Stimulated activated CD4-positive, alpha-beta T cell treated with anti-CD3 and anti-CD28 coated beads, Interleukin-4, amount 100 ng/mL, for 48 hours (primary cell): ENCODE measurements around the gene CFAP53.
A peak's percentile ranks its signal among the peaks of the same experiment; 100 is the strongest.
"Not testable (repeated sequence)": the region's sequence is repeated elsewhere in the genome, so short reads cannot be mapped to it uniquely, and the experiment has no call there.

Source experiments
- DNase-seq, 2 donors: peaks; one replicate each; pipeline ENCODE4 v3.0.0-alpha.2; 2020; ENCODE audit warnings: low read depth in 2 of 2

The CFAP53 gene

DNA sequence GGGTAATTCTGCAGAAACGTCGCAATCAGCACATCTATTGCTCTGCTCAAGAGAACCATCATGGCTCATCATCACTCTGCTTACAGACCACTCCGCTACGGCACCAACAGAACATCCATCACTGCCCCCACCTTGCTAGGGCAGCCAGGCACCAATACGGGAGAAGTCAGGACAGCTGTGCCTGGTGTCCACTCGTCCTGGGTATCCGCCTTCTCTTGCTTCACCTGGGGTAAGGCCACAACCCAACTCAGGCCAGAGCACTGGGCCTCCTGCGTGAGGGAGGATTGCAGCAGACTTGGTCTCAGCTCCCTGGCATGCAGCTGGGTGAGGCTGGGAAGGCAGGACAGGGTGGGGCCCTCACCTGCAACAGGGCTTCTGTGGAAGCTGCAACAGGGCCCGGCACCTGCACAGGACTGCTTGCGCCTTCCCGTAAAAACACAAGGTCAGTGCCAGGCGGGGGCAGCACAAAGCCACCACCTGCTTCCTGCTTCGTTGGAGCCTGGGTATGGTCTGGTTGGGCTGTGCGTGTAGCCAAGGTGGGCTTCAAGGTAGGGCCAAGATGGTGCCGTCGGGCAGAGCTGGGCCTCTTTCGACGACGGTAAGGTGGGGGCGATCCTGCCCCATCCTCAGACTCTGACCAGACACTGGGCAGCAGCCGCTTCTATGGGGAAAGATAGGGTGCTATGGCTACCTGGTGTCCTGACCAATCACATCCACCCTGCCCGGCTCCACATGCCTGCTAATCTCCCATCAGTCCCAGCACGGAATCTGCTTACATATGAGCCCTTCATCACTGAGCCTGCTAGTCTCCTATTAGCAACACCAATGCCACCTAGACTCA lies 7.1 kb upstream of the CFAP53 start:
- DNase-seq: no peak

DNA sequence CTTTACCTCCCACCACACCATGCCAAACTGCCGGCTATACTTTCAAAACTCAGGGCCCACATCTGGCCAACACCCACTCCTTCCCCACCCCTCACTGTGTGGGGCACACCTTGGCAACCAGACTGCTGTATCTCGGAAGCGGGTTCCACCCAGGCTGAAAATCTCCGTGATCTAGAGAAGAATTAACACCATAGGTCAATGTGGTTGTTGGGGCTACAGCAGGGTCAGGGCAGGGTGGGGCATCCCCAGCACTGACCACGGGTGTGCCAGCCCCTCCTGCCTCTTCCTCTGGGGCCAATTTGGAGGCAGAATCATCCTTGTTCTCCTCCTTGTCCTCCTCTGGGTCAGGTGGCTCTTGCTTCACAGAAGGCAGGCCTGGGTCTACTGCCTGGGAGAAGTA lies 6.3 kb upstream of the CFAP53 start:
- DNase-seq: no peak

DNA sequence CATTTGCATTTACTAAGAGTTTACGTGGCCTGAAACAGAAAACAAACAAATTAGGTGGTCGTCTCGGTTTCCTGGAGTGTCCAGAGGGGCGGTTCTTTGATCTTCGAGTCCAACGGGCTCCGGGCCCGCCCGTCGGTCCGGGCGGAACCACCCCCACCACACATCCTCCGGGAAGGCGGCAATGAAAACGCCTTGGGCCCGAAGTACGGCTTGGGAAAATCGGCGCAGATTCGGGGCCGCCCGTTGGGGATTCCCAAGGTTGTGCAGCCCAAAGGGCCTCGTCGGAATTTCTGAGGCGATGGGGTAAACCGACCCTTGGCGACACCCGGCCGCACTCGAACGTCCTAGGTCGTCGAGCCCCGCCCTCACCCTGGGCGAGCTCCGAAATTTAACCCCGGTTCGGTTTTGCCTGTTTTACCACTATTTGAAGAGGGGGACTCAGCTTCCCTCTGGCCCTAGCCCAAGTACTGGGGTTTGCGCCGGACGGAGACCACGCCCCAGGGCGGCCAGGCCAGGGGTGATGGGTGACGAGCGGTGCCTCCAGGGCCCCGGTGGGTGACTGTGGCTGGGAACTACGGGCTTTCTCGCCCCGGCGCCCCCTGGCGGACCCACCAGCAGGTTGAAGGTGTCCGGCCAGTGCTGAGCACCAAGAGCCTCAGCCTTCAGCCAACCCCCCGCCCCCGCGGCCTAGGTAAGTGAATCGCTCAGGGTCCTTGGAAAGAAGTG lies 1.9 kb upstream of the CFAP53 start:
- peak; percentile 79 to 80 for DNase-seq

DNA sequence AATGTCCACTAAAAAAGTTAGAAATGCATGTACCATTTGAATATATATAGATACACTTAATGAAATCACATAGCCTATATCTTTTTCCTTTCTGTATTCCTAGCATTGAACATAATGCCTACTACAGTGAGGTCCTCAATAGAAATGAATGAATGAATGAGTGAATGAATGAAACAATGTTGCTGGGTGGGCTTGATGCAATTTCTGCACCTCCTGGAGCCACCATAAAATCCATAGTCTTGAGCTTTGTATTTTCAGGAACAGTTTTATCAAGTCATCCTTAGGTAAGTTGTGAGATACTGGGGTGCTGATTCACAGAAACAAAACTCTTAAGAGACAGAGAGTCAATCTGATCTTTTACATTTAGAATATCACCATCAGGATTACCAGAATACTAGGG lies 3.3 kb downstream of the CFAP53 start:
- DNase-seq: no peak

DNA sequence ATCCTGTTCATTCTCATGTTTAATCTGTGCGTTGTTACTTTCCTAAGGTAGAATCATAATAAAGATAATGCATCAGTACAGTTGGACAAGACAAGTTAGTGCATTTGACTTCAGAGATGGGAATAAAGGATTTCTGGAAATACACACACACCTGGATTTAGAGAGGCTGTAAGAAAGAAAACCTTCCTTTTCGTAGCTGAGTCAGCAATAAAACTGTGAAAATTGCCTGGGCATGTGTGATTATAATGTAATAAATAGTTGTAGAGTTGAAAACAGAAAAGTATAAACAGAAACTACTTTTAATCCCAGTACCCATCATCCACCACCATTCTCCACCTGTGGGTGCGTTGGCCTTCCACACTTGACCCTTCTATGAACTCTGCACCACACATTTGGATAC lies 15.4 kb downstream of the CFAP53 start:
- DNase-seq: no peak

DNA sequence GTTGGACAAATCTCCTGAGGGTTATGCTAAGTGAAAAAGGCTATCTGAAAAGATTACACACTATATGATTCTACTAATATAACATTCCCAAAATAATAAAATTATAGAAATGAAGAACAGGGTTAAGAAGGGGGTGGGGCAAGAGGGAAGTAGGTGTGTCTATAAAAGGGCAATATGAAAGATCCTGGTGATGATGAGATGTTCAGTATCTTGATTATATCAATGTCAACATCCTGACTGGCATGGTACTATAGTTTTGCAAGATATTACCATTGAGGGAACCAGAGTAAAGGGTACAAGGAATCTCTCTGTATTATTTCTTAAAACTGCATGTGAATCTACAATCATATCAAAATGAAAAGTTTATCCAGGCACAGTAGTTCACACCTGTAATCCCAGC lies 16.7 kb downstream of the CFAP53 start:
- DNase-seq: no peak

DNA sequence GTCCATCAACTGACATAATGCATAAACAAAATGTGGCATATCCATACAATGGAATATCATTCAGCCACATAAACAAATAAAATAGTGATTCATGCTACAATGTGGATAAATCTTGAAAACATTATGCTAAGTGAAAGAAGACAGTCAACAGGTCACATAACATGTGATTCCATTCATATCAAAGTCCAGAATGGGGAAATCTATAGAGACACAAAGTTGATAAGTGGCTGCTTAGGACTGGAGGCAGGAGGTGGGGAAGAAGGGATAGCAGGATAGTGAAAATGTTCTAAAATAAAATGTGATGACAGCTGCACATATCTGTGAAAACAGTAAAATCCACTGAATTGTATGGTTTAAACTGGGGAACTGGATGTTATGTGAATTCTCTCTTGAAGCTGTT lies 18.7 kb downstream of the CFAP53 start:
- DNase-seq: no peak

DNA sequence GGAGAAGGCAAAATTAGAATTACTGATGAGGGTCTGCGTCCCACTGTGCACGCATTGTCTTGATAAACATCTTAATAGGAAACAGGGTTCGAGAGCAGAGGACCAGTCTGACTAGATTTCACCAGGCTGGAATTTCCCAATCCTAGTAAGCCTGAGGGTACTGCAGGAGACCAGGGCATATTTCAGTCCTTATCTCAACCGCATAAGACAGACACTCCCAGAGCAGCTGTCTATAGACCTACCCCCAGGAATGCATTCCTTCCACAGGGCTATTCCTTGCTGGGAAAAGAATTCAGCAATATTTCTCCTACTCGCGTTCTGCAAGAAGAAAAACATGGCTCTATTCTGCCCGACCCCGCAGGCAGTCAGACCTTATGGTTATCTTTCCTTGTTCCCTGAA lies 24.5 kb downstream of the CFAP53 start:
- DNase-seq: not testable (repeated sequence)

DNA sequence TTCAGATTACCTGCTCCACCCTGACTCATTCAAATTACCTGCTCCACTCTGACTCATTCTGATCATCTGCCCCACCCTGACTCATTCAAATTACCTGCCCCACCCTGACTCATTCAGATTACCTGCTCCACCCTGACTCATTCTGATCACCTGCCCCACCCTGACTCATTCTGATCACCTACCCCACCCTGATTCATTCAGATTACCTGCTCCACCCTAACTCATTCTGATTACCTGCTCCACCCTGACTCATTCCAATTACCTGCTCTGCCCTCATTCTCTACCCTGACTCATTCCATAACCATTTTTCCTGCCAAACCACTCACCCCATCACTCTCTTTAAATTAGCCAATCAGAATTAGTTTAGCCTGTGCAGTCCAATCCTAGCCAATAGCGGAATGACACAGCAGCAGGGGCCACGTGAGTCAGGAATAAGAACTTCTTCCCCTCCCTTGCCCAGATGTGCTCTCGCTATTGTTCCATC lies 26.2 kb downstream of the CFAP53 start:
- DNase-seq: no peak

DNA sequence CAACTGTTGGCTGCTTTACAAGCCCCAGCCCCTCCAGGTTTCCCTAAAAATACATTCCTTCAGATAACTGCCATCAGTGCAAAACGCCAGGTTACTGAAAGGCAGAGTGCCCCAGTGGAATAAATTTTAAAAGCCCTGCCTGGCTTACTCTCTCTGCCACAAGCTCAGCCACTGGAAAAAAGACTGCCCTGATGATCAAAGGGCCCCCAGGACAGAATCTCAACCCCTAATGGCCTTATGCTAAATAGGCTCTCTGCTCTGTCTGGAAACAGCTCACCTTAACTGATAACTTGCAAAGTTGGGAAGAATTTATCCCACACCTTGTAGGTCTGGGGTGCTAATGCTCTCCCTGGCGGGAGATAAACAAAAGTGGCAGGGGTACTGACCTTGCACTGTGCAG lies 33.9 kb downstream of the CFAP53 start:
- no peak for DNase-seq

DNA sequence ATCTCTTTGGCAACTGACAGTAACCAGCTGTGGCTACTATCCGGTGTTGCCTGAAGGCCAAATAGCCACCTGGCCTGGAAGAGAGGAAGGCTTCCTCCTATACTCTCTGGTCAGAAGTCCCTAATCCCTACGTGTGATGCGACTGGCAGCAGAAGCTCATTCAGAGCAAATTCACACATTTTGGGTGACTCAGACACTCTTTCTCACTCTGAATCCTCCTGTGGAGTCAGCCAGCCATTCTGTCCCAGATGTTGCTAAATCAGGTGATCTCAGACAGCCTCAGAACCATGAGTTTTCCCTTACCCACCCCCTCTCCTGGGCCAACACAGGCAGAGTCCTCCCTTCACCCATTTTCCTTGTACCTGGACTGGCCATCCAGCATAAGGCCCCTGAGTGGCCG lies 34.7 kb downstream of the CFAP53 start:
- DNase-seq: no peak

DNA sequence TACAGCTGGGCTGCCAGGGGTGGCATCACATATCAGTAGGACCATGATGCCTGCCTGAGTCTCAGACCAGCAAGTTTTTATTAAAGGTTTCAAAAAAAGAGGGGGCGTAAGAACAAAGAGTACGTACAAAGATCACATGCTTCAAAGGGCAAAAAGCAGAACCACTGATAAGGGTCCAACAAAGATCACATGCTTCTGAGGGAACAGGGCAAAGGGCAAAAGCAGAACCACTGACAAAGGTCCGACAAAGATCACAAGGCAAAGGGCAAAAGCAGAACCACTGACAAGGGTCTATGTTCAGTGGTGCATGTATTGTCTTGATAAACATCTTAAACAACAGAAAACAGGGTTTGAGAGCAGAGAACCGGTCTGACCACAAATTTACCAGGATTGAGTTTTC lies 46.0 kb downstream of the CFAP53 start:
- not testable (repeated sequence) for DNase-seq

DNA sequence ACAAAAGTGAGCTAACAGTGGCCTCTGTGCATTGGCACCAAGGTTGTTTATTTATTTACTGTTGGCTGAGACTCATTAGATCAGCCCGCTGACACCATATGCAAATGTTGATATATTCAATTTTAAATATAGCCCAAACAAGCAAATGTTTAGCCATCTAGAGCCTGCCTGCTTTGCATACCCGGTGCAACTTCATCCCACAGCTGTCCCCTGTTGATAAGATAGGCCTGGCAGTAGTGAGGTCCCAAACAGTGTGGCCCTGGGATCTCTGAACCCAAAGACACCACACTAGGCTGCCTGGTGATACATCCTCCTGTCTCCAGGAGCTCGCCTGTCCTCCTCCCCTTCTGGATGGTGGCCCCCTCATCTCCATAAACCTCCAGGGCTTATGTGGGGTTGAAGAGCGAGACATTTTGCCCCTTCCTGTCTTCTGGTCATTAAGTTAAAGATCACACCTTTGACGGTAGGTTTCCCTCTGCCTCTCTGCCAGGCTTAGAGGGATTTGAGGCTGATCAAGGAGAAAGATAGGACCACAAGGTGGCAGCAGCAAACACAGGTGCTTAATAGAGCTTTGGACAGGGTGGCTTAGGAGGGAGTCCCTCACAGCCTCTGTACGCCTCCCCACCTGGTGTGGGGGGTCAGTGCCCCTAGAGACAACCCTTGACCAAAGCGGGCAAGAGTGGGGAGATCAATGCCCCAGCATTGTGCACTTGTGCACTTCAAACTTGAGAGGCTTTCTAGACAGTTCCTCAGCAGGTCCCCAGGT lies 47.7 kb downstream of the CFAP53 start:
- peak in 1 of 2 donors; percentile 14 for DNase-seq

DNA sequence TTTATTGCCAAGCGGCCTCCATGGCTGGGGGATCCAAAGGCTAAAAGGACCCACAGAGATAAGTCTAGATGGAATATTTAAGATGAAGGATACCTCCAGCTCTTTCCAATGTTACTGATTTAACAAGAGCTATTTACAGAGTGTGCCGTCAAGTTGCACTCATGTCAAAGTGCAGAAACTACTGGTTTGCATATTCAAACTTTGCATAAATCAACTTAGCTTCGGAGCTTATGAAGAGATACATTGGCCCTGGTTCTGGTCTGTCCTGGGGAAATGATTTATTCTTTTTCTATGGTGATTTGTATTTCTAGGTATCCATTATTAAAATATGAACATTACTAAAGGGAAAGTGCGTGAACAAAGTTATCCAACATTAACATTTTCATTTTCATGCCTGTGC lies 57.0 kb downstream of the CFAP53 start:
- no peak for DNase-seq

DNA sequence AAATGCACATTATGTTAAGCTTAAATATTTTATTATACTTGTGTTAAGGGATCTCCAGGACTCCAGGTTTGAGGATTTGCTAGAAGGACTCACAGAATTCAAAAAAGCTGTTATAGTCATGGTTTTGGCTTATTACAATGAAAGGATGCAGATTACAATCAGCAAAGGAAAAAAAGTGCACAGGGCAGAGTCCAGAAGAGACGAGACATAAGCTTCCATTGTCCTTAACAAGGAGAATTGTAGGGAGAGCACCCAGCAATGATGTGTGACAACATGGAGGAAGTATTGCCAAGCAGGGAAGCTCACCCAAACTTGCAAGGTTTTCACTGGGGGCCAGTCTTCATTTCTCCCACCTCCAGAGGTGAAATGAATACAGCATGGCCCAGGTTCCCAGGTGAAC lies 58.6 kb downstream of the CFAP53 start:
- no peak for DNase-seq

DNA sequence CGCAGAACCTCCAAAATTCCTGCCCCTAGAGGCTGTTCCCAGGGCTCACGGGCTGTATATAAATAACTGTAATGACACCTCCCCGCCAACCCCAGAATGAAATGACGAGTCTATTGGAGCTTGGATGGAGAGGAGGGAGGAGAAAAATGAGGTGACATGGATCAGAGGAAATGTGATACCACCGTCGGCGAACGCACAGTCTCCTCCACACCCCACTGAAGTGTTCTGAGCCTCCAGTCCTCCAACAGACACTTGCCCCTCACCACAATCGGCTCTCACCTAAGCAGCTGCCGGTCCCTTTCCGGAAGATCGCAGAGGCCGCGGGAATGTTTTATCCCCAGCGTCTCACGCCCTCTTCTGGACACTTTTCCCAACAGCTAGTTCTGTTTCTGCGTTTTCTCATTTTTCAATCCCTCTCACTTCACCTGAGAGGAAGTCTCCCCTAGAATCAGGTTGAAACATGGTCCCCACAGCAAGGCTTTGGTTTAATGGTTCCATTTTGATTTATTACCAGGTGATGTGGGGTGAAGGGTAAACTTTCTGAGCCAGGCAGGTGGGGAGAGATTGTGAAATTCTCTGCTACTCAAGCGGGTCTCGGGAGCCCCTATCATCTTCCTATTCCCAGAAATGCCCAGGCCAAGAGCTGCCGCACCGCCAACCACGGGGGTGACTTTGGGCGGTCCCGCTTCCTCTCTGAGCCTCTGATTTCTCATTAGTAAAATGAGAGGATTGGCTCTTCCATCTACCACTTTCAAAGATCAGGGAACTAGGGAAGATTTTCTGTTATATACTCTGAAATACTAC lies 62.3 kb downstream of the CFAP53 start:
- peak in 1 of 2 donors; percentile 11 for DNase-seq

DNA sequence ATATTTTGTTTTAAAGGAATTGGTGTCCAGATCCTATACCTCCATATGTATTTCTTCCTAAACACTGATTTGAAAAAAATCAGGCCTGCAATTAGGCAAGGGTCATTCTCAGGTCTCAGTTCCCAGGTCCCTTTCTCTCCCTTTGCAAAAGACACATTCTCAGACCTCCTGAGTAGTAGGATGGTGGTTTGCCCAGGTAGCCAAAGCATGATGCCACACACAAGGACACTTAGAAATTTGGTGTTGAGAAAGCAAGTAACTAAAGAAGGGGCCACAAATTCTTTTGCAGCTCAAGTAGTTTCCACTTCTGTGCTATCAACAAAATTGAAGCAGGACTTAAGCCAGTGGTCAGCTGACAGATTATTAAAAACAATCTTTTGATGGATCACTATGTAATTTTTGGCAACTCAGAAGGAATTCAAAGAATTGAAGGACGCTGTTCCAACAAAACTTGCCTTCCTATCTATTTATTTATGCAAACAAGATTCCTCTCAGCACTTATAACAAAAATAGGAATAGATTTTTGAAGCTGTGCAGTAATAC lies 64.7 kb downstream of the CFAP53 start:
- no peak for DNase-seq

DNA sequence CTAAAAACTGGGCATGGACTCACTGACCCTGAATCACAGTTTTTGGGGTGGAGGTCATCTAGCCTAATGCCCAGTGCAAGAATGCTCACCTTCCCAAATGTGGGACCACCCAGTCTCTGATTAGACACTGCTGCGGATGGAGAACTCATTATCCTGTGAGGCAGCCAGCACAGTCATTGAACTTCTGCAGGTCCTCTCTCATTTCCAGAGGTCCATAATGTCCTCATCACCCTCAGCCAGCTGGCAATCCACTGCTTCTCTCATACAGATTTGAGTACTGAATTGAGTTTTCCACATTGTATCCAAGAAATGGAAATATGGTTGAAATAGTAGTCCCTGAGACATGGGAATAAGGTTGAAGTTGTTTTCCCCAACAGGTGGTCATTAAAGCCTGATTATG lies 66.4 kb downstream of the CFAP53 start:
- DNase-seq: no peak

DNA sequence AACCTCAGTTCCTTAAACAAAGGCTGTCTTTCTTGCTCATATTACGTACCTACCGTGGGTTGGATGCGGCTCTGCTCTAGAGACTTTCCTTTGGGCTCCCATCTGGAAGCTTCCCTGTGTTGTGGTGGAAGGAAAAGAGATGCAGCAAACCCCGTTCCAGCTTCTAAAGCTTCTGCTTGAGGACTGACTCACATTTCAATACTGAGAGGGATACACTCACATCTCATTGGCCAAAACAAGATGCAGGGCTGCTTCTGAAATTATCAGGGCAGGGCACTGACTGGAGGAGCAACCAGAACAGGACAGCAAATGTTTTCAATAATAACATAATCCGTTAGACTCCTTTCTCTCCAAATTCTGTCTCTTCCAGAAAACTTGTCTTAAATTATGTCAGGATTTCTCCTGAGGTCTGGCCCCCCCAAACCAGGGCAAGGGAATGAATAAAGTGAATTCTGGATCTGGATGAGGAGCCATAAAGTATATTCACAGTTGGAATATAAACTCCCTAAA lies 66.9 kb downstream of the CFAP53 start:
- no peak for DNase-seq

DNA sequence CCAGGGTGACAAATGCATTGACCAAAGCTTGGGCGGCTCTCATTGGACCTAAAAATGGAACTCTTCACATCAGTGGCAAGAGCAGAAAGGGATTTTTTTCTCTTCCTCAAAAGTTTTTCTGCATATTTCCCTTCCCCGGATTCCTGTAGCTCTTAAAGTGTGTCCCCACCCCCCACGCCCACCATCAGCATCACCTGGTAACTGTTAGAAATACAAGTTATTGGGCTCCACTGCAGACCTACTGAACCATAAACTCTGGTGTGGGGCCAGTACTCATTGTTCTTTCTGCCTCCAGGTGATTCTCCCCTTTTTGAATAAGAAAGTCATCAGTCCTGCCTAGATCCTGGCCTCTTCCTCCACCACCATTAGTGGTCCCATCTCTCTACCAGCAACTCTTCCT lies 70.0 kb downstream of the CFAP53 start:
- DNase-seq: no peak

DNA sequence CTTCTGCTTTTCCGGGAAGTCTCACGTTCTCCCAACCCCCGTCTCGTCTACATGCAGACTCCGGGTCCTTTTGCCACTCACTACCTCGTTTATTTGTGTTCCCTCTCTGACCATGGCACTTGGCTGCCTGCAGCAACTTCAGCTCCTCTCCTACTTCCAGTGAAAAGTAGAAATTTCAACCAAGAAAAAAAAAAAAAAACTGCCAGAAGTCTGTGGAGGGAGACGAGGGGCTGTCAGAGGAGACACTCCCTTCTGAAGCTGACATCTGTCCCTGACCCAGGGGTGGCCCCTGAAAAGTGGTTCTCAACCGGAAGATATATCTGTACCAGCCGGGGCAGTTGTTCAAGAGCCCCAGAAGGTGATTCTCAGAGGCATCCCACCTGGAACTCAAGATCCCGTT lies 70.6 kb downstream of the CFAP53 start:
- no peak for DNase-seq
